T-helper 17 cell (primary cell): Measurements from ENCODE around the gene SOX6. TPM values are rescaled to one million over a fixed set of nuclear protein-coding genes. Genes with fewer than 3 reads are reported as not detected.
"Not testable (repeated sequence)": the region's sequence is repeated elsewhere in the genome, so short reads cannot be mapped to it uniquely, and the experiment has no call there.

Experiments used
- ATAC-seq: fragments of 150-1000 bp; cut with Tn5 transposase; 2 replicates; pipeline ENCODE4 v1.10.0; 2021; ENCODE audit warnings: mild to moderate bottlenecking, moderate library complexity
- DNase-seq, 3 donors: peaks; one replicate each; pipeline versions ENCODE4 v3.0.0 to v3.0.0-alpha.2; 2020 to 2021
- H3K9me3 ChIP-seq: one replicate; pipeline ENCODE4 v1.7.0; 2013; ENCODE audit warnings: low read length, mild to moderate bottlenecking; ENCODE audit not compliant: control insufficient read depth, poor library complexity, severe bottlenecking
- H3K27ac Mint-ChIP-seq: one replicate; pipeline ENCODE4 v1.8.0; 2022; ENCODE audit warnings: mild to moderate bottlenecking, moderate library complexity, mixed read lengths
- H3K27me3 Mint-ChIP-seq: one replicate; pipeline ENCODE4 v1.8.0; 2022; ENCODE audit warnings: mixed read lengths
- H3K36me3 Mint-ChIP-seq: one replicate; pipeline ENCODE4 v1.8.0; 2022; ENCODE audit warnings: low read depth, mixed read lengths
- H3K4me1 Mint-ChIP-seq: one replicate; pipeline ENCODE4 v1.8.0; 2022; ENCODE audit warnings: mild to moderate bottlenecking, mixed read lengths
- H3K4me3 Mint-ChIP-seq: one replicate; pipeline ENCODE4 v1.8.0; 2022; ENCODE audit warnings: mild to moderate bottlenecking, moderate library complexity, mixed read lengths
- total RNA-seq, 4 donors: library from RNA in 2 of 4; stranded (reverse) in 2 of 4; gene quantifications; one replicate each; pipeline ENCODE4 v1.2.3 and lab custom pipeline; 2022 to 2026

Gene SOX6
- total RNA-seq, 2 donors from 2014 or later: 0.10 TPM; not detected in 1

GRCh38 chr11:16382186-16382585, 25.8 kb upstream of the SOX6 start:
- ATAC-seq: no peak
- no peaks in the 10 kb centered on the region for H3K4me1 Mint-ChIP-seq
- no peaks in the 10 kb centered on the region for H3K36me3 Mint-ChIP-seq
- no peaks in the 10 kb centered on the region for H3K27me3 Mint-ChIP-seq
- H3K27ac Mint-ChIP-seq: no peak overlapping the region
- H3K9me3 ChIP-seq: no peaks in the 10 kb centered on the region
- H3K4me3 Mint-ChIP-seq: no peak overlapping the region
- DNase-seq: no peak

- no peak overlapping the region for H3K4me3 Mint-ChIP-seq
- no peak for ATAC-seq
Observed at GRCh38 chr11:16380941-16381568, 24.7 kb upstream of the SOX6 start.

GRCh38 chr11:16378906-16379305, 22.6 kb upstream of the SOX6 start:
- ATAC-seq: no peak

More at GRCh38 chr11:16380941-16381568, 24.7 kb upstream of the SOX6 start:
- no peaks in the 10 kb centered on the region for H3K9me3 ChIP-seq
- DNase-seq: no peak
- H3K4me1 Mint-ChIP-seq: no peaks in the 10 kb centered on the region
- no peak overlapping the region for H3K27ac Mint-ChIP-seq
- no peaks in the 10 kb centered on the region for H3K36me3 Mint-ChIP-seq
- no peaks in the 10 kb centered on the region for H3K27me3 Mint-ChIP-seq

GRCh38 chr11:16377746-16378145, 21.4 kb upstream of the SOX6 start:
- Mint-ChIP-seq H3K27me3 (no peaks in the 10 kb centered on the region), H3K27ac (no peak overlapping the region), H3K4me1 (no peaks in the 10 kb centered on the region), H3K4me3 (no peak overlapping the region), H3K36me3 (no peaks in the 10 kb centered on the region)
- no peak for ATAC-seq
- no peaks in the 10 kb centered on the region for H3K9me3 ChIP-seq
- no peak for DNase-seq

More at GRCh38 chr11:16378906-16379305, 22.6 kb upstream of the SOX6 start:
- Mint-ChIP-seq H3K4me1 (no peaks in the 10 kb centered on the region), H3K27me3 (no peaks in the 10 kb centered on the region), H3K4me3 (no peak overlapping the region), H3K27ac (no peak overlapping the region), H3K36me3 (no peaks in the 10 kb centered on the region)
- no peaks in the 10 kb centered on the region for H3K9me3 ChIP-seq
- no peak for DNase-seq

GRCh38 chr11:16375664-16376063, 19.3 kb upstream of the SOX6 start:
- ATAC-seq, H3K27me3 Mint-ChIP-seq, DNase-seq, H3K27ac Mint-ChIP-seq, H3K36me3 Mint-ChIP-seq, H3K4me3 Mint-ChIP-seq, H3K4me1 Mint-ChIP-seq, H3K9me3 ChIP-seq: not testable (repeated sequence)

- DNase-seq: no peak
- Mint-ChIP-seq H3K36me3 (no peaks in the 10 kb centered on the region), H3K4me1 (no peaks in the 10 kb centered on the region), H3K4me3 (no peak overlapping the region), H3K27ac (no peak overlapping the region), H3K27me3 (no peaks in the 10 kb centered on the region)
- H3K9me3 ChIP-seq: no peaks in the 10 kb centered on the region
- ATAC-seq: no peak
Observed at GRCh38 chr11:16373768-16374167, 17.4 kb upstream of the SOX6 start.

GRCh38 chr11:16372355-16372754, 16.0 kb upstream of the SOX6 start:
- Mint-ChIP-seq H3K4me1 (no peaks in the 10 kb centered on the region), H3K27ac (no peak overlapping the region), H3K27me3 (no peaks in the 10 kb centered on the region), H3K4me3 (no peak overlapping the region), H3K36me3 (no peaks in the 10 kb centered on the region)
- DNase-seq (no peak), ATAC-seq (no peak)
- H3K9me3 ChIP-seq: no peaks in the 10 kb centered on the region

- no peaks in the 10 kb centered on the region for H3K4me1 Mint-ChIP-seq
- H3K36me3 Mint-ChIP-seq: no peaks in the 10 kb centered on the region
- no peaks in the 10 kb centered on the region for H3K9me3 ChIP-seq
- H3K27ac Mint-ChIP-seq: no peak overlapping the region
- H3K27me3 Mint-ChIP-seq: no peaks in the 10 kb centered on the region
- DNase-seq (no peak), ATAC-seq (no peak)
- no peak overlapping the region for H3K4me3 Mint-ChIP-seq
Observed at GRCh38 chr11:16367252-16367651, 10.9 kb upstream of the SOX6 start.

GRCh38 chr11:16365581-16366228, 9.4 kb upstream of the SOX6 start:
- H3K9me3 ChIP-seq: no peaks in the 10 kb centered on the region
- H3K4me3 Mint-ChIP-seq: no peak overlapping the region
- no peak overlapping the region for H3K27ac Mint-ChIP-seq
- no peak for DNase-seq
- no peaks in the 10 kb centered on the region for H3K36me3 Mint-ChIP-seq
- H3K4me1 Mint-ChIP-seq: no peaks in the 10 kb centered on the region
- ATAC-seq: no peak
- H3K27me3 Mint-ChIP-seq: no peaks in the 10 kb centered on the region

GRCh38 chr11:16364254-16364653, 7.9 kb upstream of the SOX6 start:
- H3K4me1 Mint-ChIP-seq: no peaks in the 10 kb centered on the region
- no peaks in the 10 kb centered on the region for H3K9me3 ChIP-seq
- no peak overlapping the region for H3K4me3 Mint-ChIP-seq
- ATAC-seq (no peak), DNase-seq (no peak)
- no peaks in the 10 kb centered on the region for H3K36me3 Mint-ChIP-seq
- no peak overlapping the region for H3K27ac Mint-ChIP-seq
- no peaks in the 10 kb centered on the region for H3K27me3 Mint-ChIP-seq

GRCh38 chr11:16363706-16364105, 7.4 kb upstream of the SOX6 start:
- no peaks in the 10 kb centered on the region for H3K36me3 Mint-ChIP-seq
- DNase-seq (no peak), ATAC-seq (no peak)
- no peak overlapping the region for H3K4me3 Mint-ChIP-seq
- H3K27me3 Mint-ChIP-seq: no peaks in the 10 kb centered on the region
- no peaks in the 10 kb centered on the region for H3K9me3 ChIP-seq
- H3K4me1 Mint-ChIP-seq: no peaks in the 10 kb centered on the region
- no peak overlapping the region for H3K27ac Mint-ChIP-seq

- no peak overlapping the region for H3K27ac Mint-ChIP-seq
- H3K9me3 ChIP-seq: no peaks in the 10 kb centered on the region
- H3K4me1 Mint-ChIP-seq: no peaks in the 10 kb centered on the region
- DNase-seq (no peak), ATAC-seq (no peak)
- H3K36me3 Mint-ChIP-seq: no peaks in the 10 kb centered on the region
- no peaks in the 10 kb centered on the region for H3K27me3 Mint-ChIP-seq
- H3K4me3 Mint-ChIP-seq: no peak overlapping the region
Observed at GRCh38 chr11:16361108-16361865, 4.9 kb upstream of the SOX6 start.

- H3K27ac Mint-ChIP-seq: no peak overlapping the region
- no peaks in the 10 kb centered on the region for H3K9me3 ChIP-seq
- H3K36me3 Mint-ChIP-seq: no peaks in the 10 kb centered on the region
- DNase-seq: no peak
- H3K4me1 Mint-ChIP-seq: no peaks in the 10 kb centered on the region
- no peak overlapping the region for H3K4me3 Mint-ChIP-seq
- ATAC-seq: no peak
- no peaks in the 10 kb centered on the region for H3K27me3 Mint-ChIP-seq
Observed at GRCh38 chr11:16359369-16359768, 3.0 kb upstream of the SOX6 start.
